Measurements from ENCODE around the gene OBP2B.
A peak's percentile ranks its signal among the peaks of the same experiment; 100 is the strongest.
"Not testable (repeated sequence)": the region's sequence is repeated elsewhere in the genome, so short reads cannot be mapped to it uniquely, and the experiment has no call there.

OBP2B gene

GRCh38 chr9:133238272-133238850 is 29.3 kb upstream of the OBP2B start:
- DNase-seq = peak; percentile 6

- no peak for DNase-seq
Observed at GRCh38 chr9:133237035-133237731, 28.1 kb upstream of the OBP2B start.

- not testable (repeated sequence) for DNase-seq
Observed at GRCh38 chr9:133236291-133237034, 27.4 kb upstream of the OBP2B start.

- DNase-seq = no peak
Observed at GRCh38 chr9:133235549-133236222, 26.6 kb upstream of the OBP2B start.

- no peak for DNase-seq
Observed at GRCh38 chr9:133234577-133235322, 25.7 kb upstream of the OBP2B start.

GRCh38 chr9:133233681-133234432 is 24.8 kb upstream of the OBP2B start:
- DNase-seq = no peak

GRCh38 chr9:133231934-133232568 is 23.0 kb upstream of the OBP2B start:
- not testable (repeated sequence) for DNase-seq

- not testable (repeated sequence) for DNase-seq
Observed at GRCh38 chr9:133230514-133230913, 21.5 kb upstream of the OBP2B start.

- DNase-seq = no peak
Observed at GRCh38 chr9:133230093-133230492, 21.0 kb upstream of the OBP2B start.

- not testable (repeated sequence) for DNase-seq
Observed at GRCh38 chr9:133228474-133229193, 19.6 kb upstream of the OBP2B start.

GRCh38 chr9:133227996-133228395 is 18.9 kb upstream of the OBP2B start:
- not testable (repeated sequence) for DNase-seq

GRCh38 chr9:133227242-133227860 is 18.3 kb upstream of the OBP2B start:
- DNase-seq = no peak

- no peak for DNase-seq
Observed at GRCh38 chr9:133226219-133227171, 17.4 kb upstream of the OBP2B start.

- DNase-seq = no peak
Observed at GRCh38 chr9:133225171-133226011, 16.3 kb upstream of the OBP2B start.

GRCh38 chr9:133224762-133225161 is 15.7 kb upstream of the OBP2B start:
- DNase-seq = no peak

GRCh38 chr9:133223159-133223756 is 14.2 kb upstream of the OBP2B start:
- DNase-seq = not testable (repeated sequence)

GRCh38 chr9:133221994-133222393 is 12.9 kb upstream of the OBP2B start:
- not testable (repeated sequence) for DNase-seq

Measured in inflammatory macrophage (primary cell).